MM.1S (cell line): Measurements from ENCODE around the gene PDXDC1.

ENCODE experiments used
- EZH2 ChIP-seq: fragments of 300-600 bp; sonication (generic); optimal IDR thresholded peaks from 2 replicates; pipeline ENCODE3; 2017; ENCODE audit warnings: low read depth, mild to moderate bottlenecking, antibody characterized with exemption, low read length, mixed read lengths
- TF ChIP-seq, protein P1 (sequence below): fragments of 300-600 bp; sonication (generic); IDR thresholded peaks from 2 replicates; pipeline ENCODE4 v1.5.1; 2016; ENCODE audit warnings: antibody characterized with exemption, low read length, mixed read lengths

DNA sequence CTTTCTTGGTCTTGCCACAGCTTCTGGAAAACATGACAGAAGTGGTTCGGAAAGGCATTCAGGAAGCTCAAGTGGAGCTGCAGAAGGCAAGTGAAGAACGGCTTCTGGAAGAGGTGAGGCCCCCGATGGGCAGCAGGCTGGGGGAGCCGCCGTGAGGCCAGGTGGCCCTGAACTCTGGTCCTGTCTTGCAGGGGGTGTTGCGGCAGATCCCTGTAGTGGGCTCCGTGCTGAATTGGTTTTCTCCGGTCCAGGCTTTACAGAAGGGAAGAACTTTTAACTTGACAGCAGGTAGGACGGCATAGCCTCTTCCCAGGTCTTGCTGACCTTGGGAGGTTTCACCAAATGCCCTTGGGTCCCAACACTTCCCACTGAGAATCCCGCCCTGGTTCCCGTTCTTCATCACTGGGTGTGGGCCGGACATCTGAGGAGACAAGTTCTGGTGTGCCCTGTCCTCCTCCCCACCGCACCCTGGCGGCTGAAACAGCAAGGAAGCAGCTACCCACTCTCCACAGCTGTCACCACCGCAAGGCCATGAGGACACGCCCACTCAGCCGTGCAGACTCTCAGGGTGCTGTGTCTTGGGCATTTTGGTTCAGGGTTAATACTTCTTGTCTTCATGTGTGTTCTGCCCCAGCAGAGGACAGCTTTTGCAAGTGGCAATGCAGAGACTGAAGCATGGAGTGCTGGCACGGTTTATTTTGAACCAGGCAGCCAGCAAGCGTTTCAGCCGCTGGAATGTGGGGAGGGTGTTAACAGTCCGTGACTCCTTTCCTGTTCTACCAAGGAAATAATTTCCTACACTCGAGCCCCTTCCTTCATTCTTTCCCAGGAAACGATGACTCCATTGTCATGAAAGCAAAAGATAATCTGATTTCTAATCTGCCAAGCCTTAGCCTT is 59.7 kb downstream of the PDXDC1 start:
- no peak for TF ChIP-seq EZH2
- TF ChIP-seq, protein P1, sequence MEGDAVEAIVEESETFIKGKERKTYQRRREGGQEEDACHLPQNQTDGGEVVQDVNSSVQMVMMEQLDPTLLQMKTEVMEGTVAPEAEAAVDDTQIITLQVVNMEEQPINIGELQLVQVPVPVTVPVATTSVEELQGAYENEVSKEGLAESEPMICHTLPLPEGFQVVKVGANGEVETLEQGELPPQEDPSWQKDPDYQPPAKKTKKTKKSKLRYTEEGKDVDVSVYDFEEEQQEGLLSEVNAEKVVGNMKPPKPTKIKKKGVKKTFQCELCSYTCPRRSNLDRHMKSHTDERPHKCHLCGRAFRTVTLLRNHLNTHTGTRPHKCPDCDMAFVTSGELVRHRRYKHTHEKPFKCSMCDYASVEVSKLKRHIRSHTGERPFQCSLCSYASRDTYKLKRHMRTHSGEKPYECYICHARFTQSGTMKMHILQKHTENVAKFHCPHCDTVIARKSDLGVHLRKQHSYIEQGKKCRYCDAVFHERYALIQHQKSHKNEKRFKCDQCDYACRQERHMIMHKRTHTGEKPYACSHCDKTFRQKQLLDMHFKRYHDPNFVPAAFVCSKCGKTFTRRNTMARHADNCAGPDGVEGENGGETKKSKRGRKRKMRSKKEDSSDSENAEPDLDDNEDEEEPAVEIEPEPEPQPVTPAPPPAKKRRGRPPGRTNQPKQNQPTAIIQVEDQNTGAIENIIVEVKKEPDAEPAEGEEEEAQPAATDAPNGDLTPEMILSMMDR, result no peak
